ENCODE results near the gene CAMK2G.

GRCh38 chr10:73891540-73891939 lies 17.2 kb upstream of the CAMK2G start:
- TF ChIP-seq CTCF (IDR thresholded peaks at IDR 0.05) (no peak), POLR2AphosphoS5 (IDR thresholded peaks at IDR 0.05) (no peak), POLR2A (IDR thresholded peaks at IDR 0.05) (no peak)
